Fibroblast of lung (primary cell): ENCODE measurements around the gene ZP2. TPM values are rescaled to one million over a fixed set of nuclear protein-coding genes. Genes with fewer than 3 reads are reported as not detected.

ENCODE experiments used
- DNase-seq, 2 donors: peaks; one replicate each; pipeline versions ENCODE4 v3.0.0 to v3.0.0-alpha.2; 2010; ENCODE audit warnings: low read depth in 2 of 2
- H2AFZ ChIP-seq: 2 replicates; pipeline ENCODE4 v1.5.1; 2012; ENCODE audit warnings: low read length, control low read depth, inconsistent platforms
- H3K27ac ChIP-seq: 2 replicates; pipeline ENCODE4 v1.5.1; 2011; ENCODE audit warnings: low read length, control low read depth; ENCODE audit not compliant: insufficient read depth
- H3K27me3 ChIP-seq: 2 replicates; pipeline ENCODE4 v1.5.1; 2011; ENCODE audit warnings: mild to moderate bottlenecking, low read length; ENCODE audit not compliant: control insufficient read depth, insufficient read depth
- H3K36me3 ChIP-seq: 2 replicates; pipeline ENCODE4 v1.5.1; 2011; ENCODE audit warnings: low read length; ENCODE audit not compliant: control insufficient read depth, insufficient read depth
- H3K4me1 ChIP-seq: 2 replicates; pipeline ENCODE4 v1.5.1; 2011; ENCODE audit warnings: low read length; ENCODE audit not compliant: control insufficient read depth, insufficient read depth; ENCODE audit errors: extremely low read depth
- H3K4me2 ChIP-seq: 2 replicates; pipeline ENCODE4 v1.5.1; 2011; ENCODE audit warnings: low read length, control low read depth; ENCODE audit not compliant: insufficient read depth; ENCODE audit errors: extremely low read depth
- H3K4me3 ChIP-seq, 4 experiments: fragments of 200-600 bp in 1 of 4; sonication (generic) in 1 of 4; replicated peaks in 1 of 4; 2 replicates each; pipeline ENCODE4 v1.5.1; 2011 to 2016; ENCODE audit warnings: low read length in 4 of 4, low read depth in 3 of 4, mild to moderate bottlenecking in 3 of 4, control low read depth in 2 of 4, inconsistent platforms in 1 of 4, mixed read lengths in 1 of 4; ENCODE audit not compliant: insufficient read depth in 1 of 4; ENCODE audit errors: control extremely low read depth in 1 of 4
- H3K79me2 ChIP-seq: 2 replicates; pipeline ENCODE4 v1.5.1; 2012; ENCODE audit warnings: mild to moderate bottlenecking, low read length, inconsistent platforms; ENCODE audit not compliant: control insufficient read depth, insufficient read depth
- H3K9ac ChIP-seq: 2 replicates; pipeline ENCODE4 v1.5.1; 2011; ENCODE audit warnings: mild to moderate bottlenecking, low read length, control low read depth; ENCODE audit not compliant: insufficient read depth
- H3K9me3 ChIP-seq: 2 replicates; pipeline ENCODE4 v1.5.1; 2012; ENCODE audit warnings: low read depth, low read length; ENCODE audit not compliant: control insufficient read depth, insufficient read depth
- H4K20me1 ChIP-seq: 2 replicates; pipeline ENCODE4 v1.5.1; 2011; ENCODE audit warnings: low read length; ENCODE audit not compliant: control insufficient read depth, insufficient read depth; ENCODE audit errors: extremely low read depth
- CTCF ChIP-seq, 2 donors: IDR thresholded peaks in 1 of 2; conservative IDR thresholded peaks in 1 of 2; 1 replicate in 1 of 2; 2 replicates in 1 of 2; pipeline ENCODE4 v1.5.1; 2011 to 2012; ENCODE audit warnings: low read length in 2 of 2, control low read depth in 1 of 2, inconsistent platforms in 1 of 2, low read depth in 1 of 2, mild to moderate bottlenecking in 1 of 2
- EZH2 ChIP-seq: IDR thresholded peaks from 2 replicates; pipeline ENCODE4 v1.5.1; 2012; ENCODE audit warnings: low read length, control low read depth, mild to moderate bottlenecking; ENCODE audit errors: missing control alignments
- polyA plus RNA-seq, 2 donors: library from polyadenylated mRNA; depleted of rRNA in 1 of 2; stranded (reverse) in 1 of 2; unstranded in 1 of 2; fragments of >200 nt; gene quantifications; 2 replicates each; pipeline ENCODE4 v1.2.1, GENCODE V29; 2011 to 2012; ENCODE audit warnings: missing spikeins in 1 of 2
- total RNA-seq: library from RNA; depleted of rRNA; stranded (reverse); fragments of >200 nt; gene quantifications from 2 replicates; pipeline ENCODE4 v1.2.1, GENCODE V29; 2014

Gene ZP2
- total and polyA plus RNA-seq, 2 donors (not counting 1 experiment from before 2014, with no cell fraction given) = not detected

GRCh38 chr16:21190013-21190412 lies 21.4 kb downstream of the ZP2 start:
- H3K9ac ChIP-seq = no peak overlapping the region
- no peak overlapping the region for H2AFZ ChIP-seq
- peaks cover 3% of the 10 kb centered on the region for H3K4me1 ChIP-seq
- no peak overlapping the region for H3K4me3 ChIP-seq
- no peak overlapping the region for H3K27ac ChIP-seq
- no peaks in the 10 kb centered on the region for H4K20me1 ChIP-seq
- TF ChIP-seq EZH2 (no peak), CTCF (conservative IDR thresholded peaks at IDR 0.05 in 1 of 2, IDR thresholded peaks at IDR 0.05 in 1 of 2; ENCODE audit: low read depth in 1 of 2, low read length in 2 of 2) (no peak)
- no peaks in the 10 kb centered on the region for H3K36me3 ChIP-seq
- H3K9me3 ChIP-seq = no peaks in the 10 kb centered on the region
- peaks cover 5% of the 10 kb centered on the region for H3K27me3 ChIP-seq
- H3K4me2 ChIP-seq = no peak overlapping the region
- no peaks in the 10 kb centered on the region for H3K79me2 ChIP-seq
- no peak for DNase-seq

GRCh38 chr16:21189311-21189710 lies 22.1 kb downstream of the ZP2 start:
- Histone ChIP-seq H3K4me3 (no peak overlapping the region), H3K9ac (no peak overlapping the region), H3K36me3 (no peaks in the 10 kb centered on the region), H3K4me1 (peaks cover 3% of the 10 kb centered on the region), H3K4me2 (no peak overlapping the region), H3K9me3 (no peaks in the 10 kb centered on the region), H3K79me2 (no peaks in the 10 kb centered on the region), H3K27ac (no peak overlapping the region), H3K27me3 (peaks cover 1% of the 10 kb centered on the region), H2AFZ (no peak overlapping the region), H4K20me1 (no peaks in the 10 kb centered on the region)
- DNase-seq = no peak
- TF ChIP-seq CTCF (conservative IDR thresholded peaks at IDR 0.05 in 1 of 2, IDR thresholded peaks at IDR 0.05 in 1 of 2; ENCODE audit: low read depth in 1 of 2, low read length in 2 of 2) (no peak), EZH2 (no peak)

- Histone ChIP-seq H3K9ac (no peak overlapping the region), H3K36me3 (no peaks in the 10 kb centered on the region), H3K4me1 (peaks cover 3% of the 10 kb centered on the region), H3K4me2 (no peak overlapping the region), H3K9me3 (no peaks in the 10 kb centered on the region), H4K20me1 (no peaks in the 10 kb centered on the region), H3K4me3 (no peak overlapping the region), H3K27me3 (no peaks in the 10 kb centered on the region), H2AFZ (no peak overlapping the region), H3K79me2 (no peaks in the 10 kb centered on the region), H3K27ac (no peak overlapping the region)
- DNase-seq = no peak
- TF ChIP-seq EZH2 = no peak
- TF ChIP-seq CTCF (conservative IDR thresholded peaks at IDR 0.05 in 1 of 2, IDR thresholded peaks at IDR 0.05 in 1 of 2; ENCODE audit: low read depth in 1 of 2, low read length in 2 of 2) = no peak
These were observed 25.1 kb downstream of the ZP2 start for GRCh38 chr16:21186326-21186691.
